SK-N-MC (cell line): ENCODE measurements around the gene CCDC127.

Source experiments
- EZH2 ChIP-seq: fragments of 200-600 bp; sonication (generic); IDR thresholded peaks from one replicate; pipeline ENCODE4 v1.6.1; 2017; ENCODE audit warnings: antibody characterized with exemption
- POLR2AphosphoS5 ChIP-seq: IDR thresholded peaks from 2 replicates; pipeline ENCODE4 v1.6.1; 2012; ENCODE audit warnings: mild to moderate bottlenecking, low read depth, low read length, borderline replicate concordance

- TF ChIP-seq POLR2AphosphoS5 (no peak), EZH2 (no peak)
Observed at GRCh38 chr5:191949-192690, 25.8 kb downstream of the CCDC127 start.
